Endothelial cell of hepatic sinusoid (primary cell): Measurements from ENCODE around the gene SERPINA1.
"Not testable (repeated sequence)": the region's sequence is repeated elsewhere in the genome, so short reads cannot be mapped to it uniquely, and the experiment has no call there.

Experiments
- in situ Hi-C: cut with HindIII; loops from 2 replicates; pipeline ENCODE4 v1.10.0; 2017; ENCODE audit warnings: low sequenced_read_pairs

Gene SERPINA1

DNA sequence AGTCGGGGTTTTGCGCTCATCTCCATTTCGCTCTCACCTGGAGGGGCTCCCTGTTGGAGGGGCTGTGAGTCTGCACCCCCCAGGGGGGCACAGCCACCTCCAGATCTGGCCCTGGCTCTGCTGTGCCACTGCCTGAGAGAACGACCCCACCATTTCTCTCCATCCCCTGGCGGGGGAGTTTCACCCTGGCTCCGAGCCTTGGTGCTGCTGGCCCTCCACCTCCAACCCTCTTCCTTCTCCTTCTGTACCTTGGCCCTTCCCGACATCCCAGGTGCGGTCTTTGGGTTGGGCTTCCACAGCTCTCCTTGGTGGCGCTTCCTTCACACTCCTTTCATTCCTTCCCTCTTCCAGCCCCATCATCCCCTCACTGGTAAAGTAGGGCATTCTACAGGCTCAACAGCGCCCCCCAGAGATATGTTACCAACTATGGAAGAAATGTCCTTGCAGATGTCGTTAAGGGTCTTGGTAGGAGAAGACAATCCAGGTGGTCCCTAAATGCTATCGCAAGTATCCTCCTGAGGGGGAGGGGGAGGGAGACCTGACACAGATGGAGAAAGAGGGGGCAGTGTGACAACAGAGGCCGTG is 16.3 kb downstream of the SERPINA1 start:
- in situ Hi-C loops = no loop called here

- in situ Hi-C loops = no loop called here
Measured at GRCh38 chr14:94370524-94370910, 17.9 kb downstream of the SERPINA1 start.

GRCh38 chr14:94369766-94370523 is 18.5 kb downstream of the SERPINA1 start:
- in situ Hi-C loops = not testable (repeated sequence)

DNA sequence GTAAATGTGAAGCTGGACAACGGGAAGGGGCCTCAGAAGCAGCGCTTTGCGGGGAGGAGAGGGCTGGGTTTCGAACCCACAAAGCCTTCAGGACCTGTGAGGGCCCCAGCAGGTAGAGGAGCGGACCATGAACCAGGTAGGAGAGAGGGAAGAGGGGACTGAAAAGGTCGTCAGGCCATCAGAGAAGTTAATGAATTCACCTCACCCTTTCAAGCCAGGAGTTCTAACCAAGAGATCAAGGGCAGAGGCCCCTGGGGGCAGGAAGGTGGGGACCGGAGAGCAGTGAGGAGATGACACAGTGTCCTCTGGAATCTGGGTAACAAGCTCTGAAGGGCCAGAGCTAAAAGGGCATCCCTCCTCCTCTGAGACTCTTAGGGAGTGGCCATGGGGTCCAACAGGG is 19.4 kb downstream of the SERPINA1 start:
- in situ Hi-C loops = no loop called here

GRCh38 chr14:94368243-94368590 is 20.2 kb downstream of the SERPINA1 start:
- in situ Hi-C loops = no loop called here

- in situ Hi-C loops = no loop called here
Measured at GRCh38 chr14:94367347-94368242, 20.8 kb downstream of the SERPINA1 start.

GRCh38 chr14:94366146-94366915 is 22.1 kb downstream of the SERPINA1 start, which contains the start of gene SERPINA2:
Gene SERPINA2 (minus strand): TSS chr14:94366698.
- in situ Hi-C loops = no loop called here

DNA sequence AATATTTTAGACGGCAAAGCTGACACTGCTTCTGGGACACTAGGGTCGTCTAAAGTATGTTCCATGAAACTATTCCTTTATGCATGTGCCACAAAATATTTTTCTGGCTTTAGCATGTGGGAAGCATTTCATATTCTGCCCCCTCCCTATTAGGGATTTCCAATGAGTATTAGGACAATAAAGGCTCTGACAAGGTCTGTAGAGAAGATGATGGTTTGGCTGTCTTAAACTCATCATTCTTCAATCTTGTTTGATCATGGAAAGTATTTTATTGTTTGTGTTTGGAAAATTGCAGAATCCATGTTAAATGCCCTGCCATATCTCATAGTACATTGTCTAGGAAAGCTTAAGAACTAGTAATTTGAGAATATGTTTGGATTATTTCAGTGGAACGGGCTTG is 22.8 kb downstream of the SERPINA1 start:
- in situ Hi-C loops = no loop called here

- in situ Hi-C loops = no loop called here
Measured at GRCh38 chr14:94364964-94365363, 23.4 kb downstream of the SERPINA1 start.

GRCh38 chr14:94364037-94364436 is 24.4 kb downstream of the SERPINA1 start:
- in situ Hi-C loops = no loop called here

DNA sequence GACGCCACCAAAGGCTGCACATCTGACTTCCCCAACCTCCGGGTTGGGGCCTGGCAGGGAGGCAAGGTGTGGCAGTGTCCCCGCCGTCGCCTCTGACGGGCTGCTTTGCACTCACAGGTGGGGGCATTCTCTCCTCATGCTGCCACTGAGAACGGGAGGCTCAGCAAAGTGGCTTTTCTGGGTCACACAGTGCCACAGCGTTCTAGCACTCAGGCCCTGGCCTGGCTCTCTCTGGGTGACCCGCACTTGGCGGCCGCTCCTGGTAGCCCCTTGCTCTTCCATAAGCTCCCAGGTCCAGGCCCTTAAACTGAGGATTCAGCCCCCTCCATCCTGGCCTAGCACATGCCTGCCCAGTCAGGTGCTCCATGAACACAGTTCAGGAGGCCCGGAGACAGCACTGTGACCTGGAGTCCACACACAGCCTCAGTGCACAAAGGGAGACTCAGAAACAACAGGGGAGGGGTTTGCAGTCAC is 25.2 kb downstream of the SERPINA1 start:
- in situ Hi-C loops = no loop called here

DNA sequence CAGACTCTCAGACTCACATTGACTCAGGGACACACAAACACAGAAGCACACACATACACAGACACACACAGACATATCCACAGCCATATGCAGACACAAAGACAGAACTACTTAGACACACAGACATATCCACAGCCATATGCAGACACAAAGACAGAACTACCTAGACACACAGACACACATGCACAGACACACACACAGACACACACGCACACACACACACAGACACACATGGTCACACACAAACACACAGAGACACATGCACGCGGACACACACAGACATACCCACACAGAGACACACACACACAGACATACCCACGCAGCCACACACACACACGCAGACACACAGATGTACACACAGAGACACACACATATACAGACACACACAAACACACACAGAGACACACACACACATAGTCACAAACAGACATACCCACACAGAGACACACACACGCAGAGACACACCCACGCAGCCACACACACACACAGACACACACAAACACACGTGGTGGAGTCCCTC is 25.7 kb downstream of the SERPINA1 start:
- in situ Hi-C loops = no loop called here

GRCh38 chr14:94361682-94362081 is 26.7 kb downstream of the SERPINA1 start:
- in situ Hi-C loops = no loop called here

GRCh38 chr14:94360945-94361565 is 27.3 kb downstream of the SERPINA1 start:
- in situ Hi-C loops = no loop called here

GRCh38 chr14:94357166-94357565 is 31.2 kb downstream of the SERPINA1 start:
- in situ Hi-C loops = no loop called here

DNA sequence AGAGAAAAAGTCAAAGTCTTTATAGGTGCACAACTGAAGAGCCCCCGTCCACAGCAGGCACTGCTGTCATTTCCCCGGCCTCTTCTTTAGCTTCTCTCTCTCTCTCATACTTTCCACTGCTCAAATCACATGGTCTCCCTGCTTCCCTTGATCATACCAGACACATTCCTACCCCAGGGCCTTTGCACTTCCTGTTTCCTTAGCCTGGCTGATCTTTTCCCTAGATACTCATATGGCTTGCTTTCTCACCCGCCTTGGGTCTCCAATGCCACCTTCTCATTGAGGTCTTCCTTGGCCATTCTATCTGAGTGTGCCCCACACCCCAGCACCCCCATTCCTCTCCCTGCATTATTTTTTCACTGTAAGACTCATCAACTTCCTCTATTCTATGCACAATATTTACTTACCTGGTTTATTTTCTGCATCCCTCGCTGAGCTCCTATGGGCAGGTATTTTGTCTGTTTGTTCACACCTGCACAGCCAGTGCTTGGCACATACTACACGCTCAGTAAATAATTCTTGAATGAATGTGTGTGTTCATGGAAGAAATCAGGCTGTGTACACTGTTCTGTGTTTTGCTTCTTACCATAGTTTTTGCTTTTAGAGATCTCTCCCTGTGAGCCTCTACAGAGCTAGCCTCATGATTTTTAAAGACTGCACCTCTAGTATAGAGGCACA is 31.9 kb downstream of the SERPINA1 start:
- in situ Hi-C loops = no loop called here

- in situ Hi-C loops = no loop called here
Measured at GRCh38 chr14:94355191-94355794, 33.1 kb downstream of the SERPINA1 start.

- in situ Hi-C loops = no loop called here
Measured at GRCh38 chr14:94354638-94355185, 33.7 kb downstream of the SERPINA1 start.

DNA sequence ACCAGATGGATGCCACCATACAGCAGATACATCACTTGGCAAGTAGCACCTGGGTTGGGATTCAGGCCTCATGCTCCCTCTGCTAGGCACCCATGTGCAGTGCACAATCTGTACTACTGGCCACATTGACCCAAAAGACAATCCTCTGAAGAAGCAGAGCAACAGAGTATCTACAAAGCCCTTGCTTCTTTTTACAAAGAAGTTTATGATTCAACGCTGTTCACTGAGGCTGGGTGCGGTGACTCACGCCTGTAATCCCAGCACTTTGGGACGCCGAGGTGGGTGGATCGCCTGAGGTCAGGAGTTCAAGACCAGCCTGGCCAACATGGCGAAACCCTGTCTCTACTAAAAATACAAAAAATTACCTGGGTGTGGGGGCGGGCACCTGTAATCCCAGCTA is 34.2 kb downstream of the SERPINA1 start:
- in situ Hi-C loops = not testable (repeated sequence)
